ENCODE results near the gene CASP7. TPM values are rescaled to one million over a fixed set of nuclear protein-coding genes. Genes with fewer than 3 reads are reported as not detected.

CASP7 gene
- total RNA-seq, 1 donor from 2014 or later = not detected

GRCh38 chr10:113641702-113642101, 38.0 kb upstream of the CASP7 start:
- TF ChIP-seq, protein P1, sequence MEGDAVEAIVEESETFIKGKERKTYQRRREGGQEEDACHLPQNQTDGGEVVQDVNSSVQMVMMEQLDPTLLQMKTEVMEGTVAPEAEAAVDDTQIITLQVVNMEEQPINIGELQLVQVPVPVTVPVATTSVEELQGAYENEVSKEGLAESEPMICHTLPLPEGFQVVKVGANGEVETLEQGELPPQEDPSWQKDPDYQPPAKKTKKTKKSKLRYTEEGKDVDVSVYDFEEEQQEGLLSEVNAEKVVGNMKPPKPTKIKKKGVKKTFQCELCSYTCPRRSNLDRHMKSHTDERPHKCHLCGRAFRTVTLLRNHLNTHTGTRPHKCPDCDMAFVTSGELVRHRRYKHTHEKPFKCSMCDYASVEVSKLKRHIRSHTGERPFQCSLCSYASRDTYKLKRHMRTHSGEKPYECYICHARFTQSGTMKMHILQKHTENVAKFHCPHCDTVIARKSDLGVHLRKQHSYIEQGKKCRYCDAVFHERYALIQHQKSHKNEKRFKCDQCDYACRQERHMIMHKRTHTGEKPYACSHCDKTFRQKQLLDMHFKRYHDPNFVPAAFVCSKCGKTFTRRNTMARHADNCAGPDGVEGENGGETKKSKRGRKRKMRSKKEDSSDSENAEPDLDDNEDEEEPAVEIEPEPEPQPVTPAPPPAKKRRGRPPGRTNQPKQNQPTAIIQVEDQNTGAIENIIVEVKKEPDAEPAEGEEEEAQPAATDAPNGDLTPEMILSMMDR (IDR thresholded peaks at IDR 0.05; ENCODE audit: partially characterized antibody, unreplicated experiment) = no peak
- H3K36me3 Mint-ChIP-seq (ENCODE audit: unreplicated experiment) = no peaks in the 10 kb centered on the region
- H3K27me3 Mint-ChIP-seq (ENCODE audit: unreplicated experiment) = no peaks in the 10 kb centered on the region
- no peaks in the 10 kb centered on the region for H3K9me3 Mint-ChIP-seq (ENCODE audit: unreplicated experiment)
- no peak overlapping the region for H3K4me3 Mint-ChIP-seq (ENCODE audit: unreplicated experiment)
- H3K4me1 Mint-ChIP-seq (ENCODE audit: low read depth, unreplicated experiment) = no peaks in the 10 kb centered on the region
- H3K27ac Mint-ChIP-seq (ENCODE audit: unreplicated experiment) = no peak overlapping the region
- no peak for DNase-seq

DNA sequence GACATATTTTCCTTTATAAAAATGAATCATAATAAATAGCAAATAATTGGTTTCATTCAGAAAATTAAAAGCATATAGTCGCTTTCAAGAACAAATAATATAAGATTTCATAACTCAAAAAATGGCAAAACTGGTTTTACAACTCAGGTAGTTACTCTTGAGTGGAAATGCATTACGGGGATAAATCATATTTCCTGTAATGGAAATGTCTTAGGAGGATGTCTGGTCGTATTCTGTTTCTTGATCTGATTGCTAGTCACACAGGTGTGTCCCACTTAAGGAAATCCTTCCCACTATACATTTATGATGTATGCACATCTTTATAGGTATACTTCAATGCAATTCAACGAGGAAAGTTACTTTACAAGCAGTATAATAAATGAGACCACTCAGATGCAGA, 36.5 kb upstream of the CASP7 start:
- Mint-ChIP-seq H3K27ac (ENCODE audit: unreplicated experiment) (no peak overlapping the region), H3K4me3 (ENCODE audit: unreplicated experiment) (no peak overlapping the region), H3K27me3 (ENCODE audit: unreplicated experiment) (no peaks in the 10 kb centered on the region), H3K36me3 (ENCODE audit: unreplicated experiment) (no peaks in the 10 kb centered on the region), H3K4me1 (ENCODE audit: low read depth, unreplicated experiment) (no peaks in the 10 kb centered on the region), H3K9me3 (ENCODE audit: unreplicated experiment) (no peaks in the 10 kb centered on the region)
- DNase-seq = no peak
- TF ChIP-seq, protein P1 (IDR thresholded peaks at IDR 0.05; ENCODE audit: partially characterized antibody, unreplicated experiment) = no peak

- Mint-ChIP-seq H3K4me3 (ENCODE audit: unreplicated experiment) (no peak overlapping the region), H3K36me3 (ENCODE audit: unreplicated experiment) (no peaks in the 10 kb centered on the region), H3K27me3 (ENCODE audit: unreplicated experiment) (no peaks in the 10 kb centered on the region), H3K4me1 (ENCODE audit: low read depth, unreplicated experiment) (no peaks in the 10 kb centered on the region), H3K9me3 (ENCODE audit: unreplicated experiment) (no peaks in the 10 kb centered on the region), H3K27ac (ENCODE audit: unreplicated experiment) (no peak overlapping the region)
- DNase-seq = no peak
- TF ChIP-seq, protein P1 (IDR thresholded peaks at IDR 0.05; ENCODE audit: partially characterized antibody, unreplicated experiment) = no peak
Measured at GRCh38 chr10:113644185-113645120, 35.3 kb upstream of the CASP7 start.

GRCh38 chr10:113646336-113647201, 33.1 kb upstream of the CASP7 start:
- TF ChIP-seq, protein P1 (IDR thresholded peaks at IDR 0.05; ENCODE audit: partially characterized antibody, unreplicated experiment) = no peak
- DNase-seq = no peak
- no peak overlapping the region for H3K4me3 Mint-ChIP-seq (ENCODE audit: unreplicated experiment)
- no peak overlapping the region for H3K27ac Mint-ChIP-seq (ENCODE audit: unreplicated experiment)
- no peaks in the 10 kb centered on the region for H3K9me3 Mint-ChIP-seq (ENCODE audit: unreplicated experiment)
- H3K4me1 Mint-ChIP-seq (ENCODE audit: low read depth, unreplicated experiment) = no peaks in the 10 kb centered on the region
- no peaks in the 10 kb centered on the region for H3K36me3 Mint-ChIP-seq (ENCODE audit: unreplicated experiment)
- no peaks in the 10 kb centered on the region for H3K27me3 Mint-ChIP-seq (ENCODE audit: unreplicated experiment)

Measured in glutamatergic neuron (in vitro differentiated cells).